Keratinocyte (primary cell): ENCODE measurements around the gene DNAJB6.

Experiments used
- EZH2 ChIP-seq: IDR thresholded peaks from one replicate; pipeline ENCODE4 v1.6.1; 2012; ENCODE audit warnings: inconsistent platforms, mild to moderate bottlenecking, low read length, moderate library complexity
- TF ChIP-seq, protein P1 (sequence below), 3 experiments: IDR thresholded peaks in 1 of 3; conservative IDR thresholded peaks in 1 of 3; optimal IDR thresholded peaks in 1 of 3; 2 replicates in 2 of 3; 3 replicates in 1 of 3; pipeline versions ENCODE3 to v1.5.1; 2011; ENCODE audit warnings: low read length in 3 of 3, mild to moderate bottlenecking in 3 of 3, moderate library complexity in 2 of 3, control low read depth in 1 of 3, inconsistent platforms in 1 of 3; ENCODE audit not compliant: insufficient read depth in 2 of 3; ENCODE audit errors: extremely low read depth in 1 of 3

DNA sequence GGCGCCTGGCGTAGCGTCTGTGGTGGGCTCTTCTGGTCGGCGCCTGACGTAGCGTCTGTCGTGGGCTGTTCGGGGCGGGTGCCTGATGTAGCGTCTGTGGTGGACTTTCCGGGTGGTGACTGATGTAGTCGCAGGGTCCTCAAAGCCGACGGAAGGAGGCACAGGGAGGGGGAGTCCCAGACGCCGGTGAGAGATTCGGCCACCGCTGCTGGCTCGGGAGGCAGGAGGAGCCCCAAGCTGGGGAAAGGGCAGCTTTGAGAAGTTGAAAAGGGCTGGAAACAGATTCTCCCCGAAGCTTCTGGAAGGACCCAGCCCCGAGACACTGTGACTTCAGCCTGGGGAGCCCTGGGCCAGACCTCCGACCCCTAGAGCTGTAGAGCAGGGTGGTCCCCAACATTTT, 105.7 kb downstream of the DNAJB6 start:
- TF ChIP-seq, protein P1, sequence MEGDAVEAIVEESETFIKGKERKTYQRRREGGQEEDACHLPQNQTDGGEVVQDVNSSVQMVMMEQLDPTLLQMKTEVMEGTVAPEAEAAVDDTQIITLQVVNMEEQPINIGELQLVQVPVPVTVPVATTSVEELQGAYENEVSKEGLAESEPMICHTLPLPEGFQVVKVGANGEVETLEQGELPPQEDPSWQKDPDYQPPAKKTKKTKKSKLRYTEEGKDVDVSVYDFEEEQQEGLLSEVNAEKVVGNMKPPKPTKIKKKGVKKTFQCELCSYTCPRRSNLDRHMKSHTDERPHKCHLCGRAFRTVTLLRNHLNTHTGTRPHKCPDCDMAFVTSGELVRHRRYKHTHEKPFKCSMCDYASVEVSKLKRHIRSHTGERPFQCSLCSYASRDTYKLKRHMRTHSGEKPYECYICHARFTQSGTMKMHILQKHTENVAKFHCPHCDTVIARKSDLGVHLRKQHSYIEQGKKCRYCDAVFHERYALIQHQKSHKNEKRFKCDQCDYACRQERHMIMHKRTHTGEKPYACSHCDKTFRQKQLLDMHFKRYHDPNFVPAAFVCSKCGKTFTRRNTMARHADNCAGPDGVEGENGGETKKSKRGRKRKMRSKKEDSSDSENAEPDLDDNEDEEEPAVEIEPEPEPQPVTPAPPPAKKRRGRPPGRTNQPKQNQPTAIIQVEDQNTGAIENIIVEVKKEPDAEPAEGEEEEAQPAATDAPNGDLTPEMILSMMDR (optimal IDR thresholded peaks at IDR 0.05 in 1 of 3, IDR thresholded peaks at IDR 0.05 in 1 of 3, conservative IDR thresholded peaks at IDR 0.05 in 1 of 3; ENCODE audit: extremely low read depth in 1 of 3, insufficient read depth in 2 of 3, low read length in 3 of 3), result no peak
- no peak for TF ChIP-seq EZH2
